ENCODE results near the gene TMEM50A. TPM values are rescaled to one million over a fixed set of nuclear protein-coding genes. Genes with fewer than 3 reads are reported as not detected.
"Not testable (repeated sequence)": the region's sequence is repeated elsewhere in the genome, so short reads cannot be mapped to it uniquely, and the experiment has no call there.

TMEM50A gene
- total RNA-seq, 2 donors from 2014 or later, result 115 to 141 TPM

- ATAC-seq, result not testable (repeated sequence)
Measured at GRCh38 chr1:25327864-25328790, 10.0 kb upstream of the TMEM50A start.

GRCh38 chr1:25328791-25329185 lies 9.3 kb upstream of the TMEM50A start:
- DNase-seq; ATAC-seq; intact Hi-C loops (cut with DNase I, micrococcal nuclease): not testable (repeated sequence)

More at GRCh38 chr1:25327864-25328790, 10.0 kb upstream of the TMEM50A start:
- DNase-seq; intact Hi-C loops (cut with DNase I, micrococcal nuclease): not testable (repeated sequence)

- DNase-seq; intact Hi-C loops (cut with DNase I, micrococcal nuclease); ATAC-seq: not testable (repeated sequence)
Measured at GRCh38 chr1:25329336-25329735, 8.8 kb upstream of the TMEM50A start.

- intact Hi-C loops (cut with DNase I, micrococcal nuclease); ATAC-seq; DNase-seq: not testable (repeated sequence)
Measured at GRCh38 chr1:25329950-25330349, 8.2 kb upstream of the TMEM50A start.

GRCh38 chr1:25336922-25337354 lies 1.2 kb upstream of the TMEM50A start:
- intact Hi-C loops (cut with DNase I, micrococcal nuclease), result not testable (repeated sequence)
- DNase-seq (peak; percentile 36 to 62), ATAC-seq (peak; percentile 58)

- intact Hi-C loops (cut with DNase I, micrococcal nuclease), result not testable (repeated sequence)
- DNase-seq, result peak in 1 of 2 donors; percentile 38
- ATAC-seq, result peak; percentile 78
Measured at GRCh38 chr1:25337483-25338187, 499 bp upstream of the TMEM50A start.

GRCh38 chr1:25338986-25339385 lies 852 bp downstream of the TMEM50A start:
- ATAC-seq, result no peak
- no peak for DNase-seq
- intact Hi-C loops (cut with DNase I, micrococcal nuclease), result no loop called here

- no peak for DNase-seq
- ATAC-seq, result no peak
- intact Hi-C loops (cut with DNase I, micrococcal nuclease), result no loop called here
Measured at GRCh38 chr1:25341746-25342145, 3.6 kb downstream of the TMEM50A start.

- intact Hi-C loops (cut with DNase I, micrococcal nuclease), result no loop called here
Measured at GRCh38 chr1:25342846-25343245, 4.7 kb downstream of the TMEM50A start.

GRCh38 chr1:25343872-25344271 lies 5.7 kb downstream of the TMEM50A start:
- DNase-seq (no peak), ATAC-seq (no peak)
- intact Hi-C loops (cut with DNase I, micrococcal nuclease), result no loop called here

More at GRCh38 chr1:25342846-25343245, 4.7 kb downstream of the TMEM50A start:
- ATAC-seq, result no peak
- DNase-seq, result no peak

GRCh38 chr1:25347556-25347955 lies 9.4 kb downstream of the TMEM50A start:
- no peak for DNase-seq
- ATAC-seq, result no peak
- intact Hi-C loops (cut with DNase I, micrococcal nuclease), result no loop called here

GRCh38 chr1:25349606-25350005 lies 11.5 kb downstream of the TMEM50A start:
- no peak for DNase-seq
- intact Hi-C loops (cut with DNase I, micrococcal nuclease), result no loop called here
- no peak for ATAC-seq

GRCh38 chr1:25355841-25356395 lies 17.8 kb downstream of the TMEM50A start:
- ATAC-seq (no peak), DNase-seq (no peak)
- intact Hi-C loops (cut with DNase I, micrococcal nuclease), result no loop called here

GRCh38 chr1:25356441-25356840 lies 18.3 kb downstream of the TMEM50A start:
- ATAC-seq (no peak), DNase-seq (no peak)
- intact Hi-C loops (cut with DNase I, micrococcal nuclease), result no loop called here

- no peak for DNase-seq
- intact Hi-C loops (cut with DNase I, micrococcal nuclease), result no loop called here
- ATAC-seq, result no peak
Measured at GRCh38 chr1:25356848-25357247, 18.7 kb downstream of the TMEM50A start.

GRCh38 chr1:25360596-25361581 lies 22.8 kb downstream of the TMEM50A start:
- DNase-seq, result no peak
- no peak for ATAC-seq
- intact Hi-C loops (cut with DNase I, micrococcal nuclease), result no loop called here

- no peak for ATAC-seq
- intact Hi-C loops (cut with DNase I, micrococcal nuclease), result no loop called here
- DNase-seq, result no peak
Measured at GRCh38 chr1:25361901-25362300, 23.8 kb downstream of the TMEM50A start.

Data from left colon (tissue), 2 donors.